IPS-11a (cell line): ENCODE data around the gene POLD3.
"Not testable (repeated sequence)": the region's sequence is repeated elsewhere in the genome, so short reads cannot be mapped to it uniquely, and the experiment has no call there.

Experiments
- H3K4me3 ChIP-seq: one replicate; pipeline ENCODE4 v1.5.1; 2013; ENCODE audit warnings: low read depth, low read length, control low read depth

The POLD3 gene

DNA sequence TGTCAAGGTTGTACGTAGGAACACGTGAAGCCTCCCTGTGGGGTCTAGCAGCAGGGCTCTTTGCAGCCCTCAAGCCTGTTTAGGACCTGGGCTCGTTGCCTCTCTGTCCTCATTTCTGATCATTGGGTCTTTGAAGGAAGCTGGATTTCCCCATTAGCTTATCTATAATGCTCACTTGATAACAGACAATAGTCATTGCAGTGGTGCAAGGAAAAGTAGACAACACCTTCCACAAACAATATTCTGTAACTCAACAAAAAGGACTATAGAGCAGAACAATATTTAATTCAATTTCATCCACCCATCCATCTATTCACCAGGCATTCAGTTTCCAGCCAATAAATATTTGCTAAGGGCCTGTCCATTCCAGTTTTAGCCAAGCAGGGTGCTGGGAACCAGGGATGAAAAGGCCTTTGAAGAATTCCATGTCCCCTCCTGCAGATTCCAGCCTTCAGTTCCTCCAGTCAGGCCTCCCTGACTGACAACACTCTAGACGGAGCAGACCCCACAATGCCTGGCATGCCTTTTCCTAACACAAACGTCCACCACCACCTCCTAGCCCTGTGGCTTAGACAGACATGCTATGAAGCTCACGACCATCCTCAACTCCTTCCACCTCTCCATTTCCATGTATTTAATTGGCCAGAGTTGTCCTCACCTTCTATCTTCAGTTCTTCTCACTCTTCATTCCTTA, 12.7 kb upstream of the POLD3 start:
- no peak overlapping the region for H3K4me3 ChIP-seq

DNA sequence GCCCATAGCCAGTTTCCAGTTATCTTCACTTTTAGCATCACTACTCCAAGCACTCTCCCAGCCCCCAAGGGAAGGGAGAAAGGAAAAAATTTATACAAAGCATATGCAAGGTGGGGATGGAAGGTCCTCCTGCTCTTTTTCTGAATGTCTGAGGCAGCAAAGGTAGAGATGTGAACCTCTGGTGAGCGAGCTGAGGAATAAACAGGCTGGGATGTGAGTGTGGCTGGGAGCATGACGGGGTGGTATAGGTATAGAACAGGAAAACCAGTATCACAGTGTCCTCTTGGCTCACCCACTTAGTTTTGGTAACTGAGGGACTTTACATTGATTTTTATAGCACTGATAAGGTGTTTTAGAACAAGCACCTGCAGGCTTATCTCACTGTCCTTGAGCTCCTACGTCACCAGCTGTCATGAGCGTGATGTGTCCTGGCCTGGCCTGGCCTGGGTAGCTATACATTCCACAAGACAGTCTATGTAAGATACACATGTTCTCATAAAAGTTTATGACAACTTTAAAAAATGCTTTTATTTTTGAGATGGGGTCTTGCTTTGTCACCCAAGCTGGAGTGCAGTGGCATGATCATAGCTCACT, 10.3 kb upstream of the POLD3 start:
- H3K4me3 ChIP-seq = no peak overlapping the region

- no peak overlapping the region for H3K4me3 ChIP-seq
These were observed 9.3 kb upstream of the POLD3 start for GRCh38 chr11:74583024-74583624.

- not testable (repeated sequence) for H3K4me3 ChIP-seq
These were observed 1.9 kb upstream of the POLD3 start for GRCh38 chr11:74590492-74590891.

GRCh38 chr11:74592063-74592440, 330 bp upstream of the POLD3 start:
- peak overlapping the region; percentile 96 for H3K4me3 ChIP-seq

- peak overlapping the region; percentile 96 for H3K4me3 ChIP-seq
These were observed 1.1 kb downstream of the POLD3 start for GRCh38 chr11:74593463-74593862.

GRCh38 chr11:74602637-74603556, 10.5 kb downstream of the POLD3 start:
- no peak overlapping the region for H3K4me3 ChIP-seq

DNA sequence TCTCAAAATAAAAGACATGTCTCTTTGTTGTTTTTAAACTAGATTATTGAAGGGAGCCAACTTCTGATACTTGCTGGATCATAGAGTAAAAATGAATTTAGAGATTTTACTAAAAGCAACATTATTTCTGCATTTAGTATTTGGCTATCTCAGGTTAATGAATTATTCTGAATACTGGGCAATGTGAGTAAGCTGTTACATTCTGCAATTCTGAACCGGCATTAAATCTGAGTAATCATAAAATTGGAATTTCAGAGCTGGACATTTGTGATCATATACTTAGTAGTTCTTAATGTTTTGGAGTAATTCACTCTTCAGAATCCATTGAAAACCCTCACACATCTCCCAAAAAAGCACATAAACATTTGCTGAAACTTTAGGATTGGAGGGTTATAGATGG, 11.5 kb downstream of the POLD3 start:
- H3K4me3 ChIP-seq = no peak overlapping the region

- H3K4me3 ChIP-seq = no peak overlapping the region
These were observed 11.9 kb downstream of the POLD3 start for GRCh38 chr11:74604311-74604710.

- H3K4me3 ChIP-seq = no peak overlapping the region
These were observed 13.0 kb downstream of the POLD3 start for GRCh38 chr11:74605403-74605802.

DNA sequence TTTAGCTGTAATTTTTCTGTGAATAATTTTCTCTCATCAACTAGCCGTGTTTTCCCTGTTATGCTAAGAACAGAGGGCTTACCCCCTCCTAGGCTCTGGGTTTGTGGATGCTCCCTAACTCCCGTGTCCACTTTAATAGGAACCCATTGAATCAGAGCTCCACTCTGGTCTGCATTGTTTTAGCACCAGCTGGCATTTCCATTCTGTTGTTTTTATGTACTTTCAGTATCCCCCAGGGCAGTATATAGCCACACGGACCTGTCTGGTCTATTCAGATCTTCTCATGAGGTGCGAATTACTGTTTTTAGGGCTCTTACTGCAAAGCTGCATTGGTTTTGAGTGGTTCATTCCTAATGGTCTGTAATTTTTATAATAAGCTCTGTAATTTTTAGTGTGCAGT, 16.0 kb downstream of the POLD3 start:
- H3K4me3 ChIP-seq = no peak overlapping the region

DNA sequence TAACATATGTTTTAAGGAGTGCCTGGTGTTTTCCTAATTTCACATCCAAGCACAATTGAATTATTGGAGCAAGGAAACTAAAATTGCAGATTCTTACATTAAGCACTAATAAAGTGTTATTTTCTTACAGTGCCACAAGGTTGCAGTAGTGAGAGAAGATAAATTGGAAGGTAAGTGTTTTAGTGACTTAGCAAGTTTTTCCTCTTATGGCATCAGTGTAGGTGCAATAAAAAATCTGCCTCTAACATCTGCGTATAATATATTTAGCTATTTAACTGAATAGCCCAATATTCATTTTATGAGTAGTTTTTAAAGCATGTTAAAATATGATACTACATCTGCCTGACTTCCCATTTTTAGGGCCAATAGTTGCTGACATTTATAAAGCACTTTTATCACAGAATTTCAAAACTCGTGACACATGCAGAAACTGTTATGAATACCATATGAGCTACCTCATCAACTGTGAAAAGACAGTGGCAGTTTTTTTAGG, 19.0 kb downstream of the POLD3 start:
- no peak overlapping the region for H3K4me3 ChIP-seq

DNA sequence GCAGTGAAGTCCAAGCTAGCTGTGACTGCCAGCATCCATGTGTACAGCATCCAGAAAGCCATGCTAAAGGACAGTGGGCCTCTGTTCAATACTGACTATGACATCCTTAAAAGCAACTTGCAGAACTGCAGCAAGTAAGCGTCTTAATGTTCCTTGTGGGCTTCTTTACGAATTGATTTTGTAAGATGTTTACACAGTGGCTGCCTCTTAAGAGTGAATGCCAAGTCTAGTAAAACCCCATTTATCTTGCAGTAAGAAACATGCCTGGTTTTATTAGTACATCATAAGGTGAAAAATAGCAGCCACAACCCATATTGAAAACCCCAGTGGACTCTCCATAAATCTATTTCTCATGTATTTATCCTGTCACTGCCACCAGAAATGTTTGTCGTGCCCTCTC, 20.5 kb downstream of the POLD3 start:
- H3K4me3 ChIP-seq = no peak overlapping the region

- H3K4me3 ChIP-seq = no peak overlapping the region
These were observed 22.9 kb downstream of the POLD3 start for GRCh38 chr11:74615311-74615710.

DNA sequence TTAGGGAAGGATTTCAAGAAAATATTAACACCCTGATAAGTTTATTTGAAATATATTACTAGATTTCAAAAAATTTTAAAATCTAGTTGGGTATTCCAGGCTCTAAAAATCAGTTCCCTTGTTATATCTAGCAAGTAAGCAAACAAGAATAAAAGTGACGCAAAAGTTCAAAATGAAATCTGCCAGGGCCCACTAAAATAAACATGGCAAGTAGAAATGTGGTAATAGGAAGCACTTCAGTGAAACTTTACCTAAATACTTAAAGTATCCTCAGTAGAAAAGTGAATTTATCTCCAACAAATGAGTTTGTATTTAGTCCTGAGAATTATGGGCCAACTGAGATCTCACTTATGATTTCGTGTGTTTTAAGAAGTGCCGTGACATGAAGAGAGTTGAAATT, 23.6 kb downstream of the POLD3 start:
- H3K4me3 ChIP-seq = no peak overlapping the region

GRCh38 chr11:74620531-74620930, 28.1 kb downstream of the POLD3 start:
- no peak overlapping the region for H3K4me3 ChIP-seq

DNA sequence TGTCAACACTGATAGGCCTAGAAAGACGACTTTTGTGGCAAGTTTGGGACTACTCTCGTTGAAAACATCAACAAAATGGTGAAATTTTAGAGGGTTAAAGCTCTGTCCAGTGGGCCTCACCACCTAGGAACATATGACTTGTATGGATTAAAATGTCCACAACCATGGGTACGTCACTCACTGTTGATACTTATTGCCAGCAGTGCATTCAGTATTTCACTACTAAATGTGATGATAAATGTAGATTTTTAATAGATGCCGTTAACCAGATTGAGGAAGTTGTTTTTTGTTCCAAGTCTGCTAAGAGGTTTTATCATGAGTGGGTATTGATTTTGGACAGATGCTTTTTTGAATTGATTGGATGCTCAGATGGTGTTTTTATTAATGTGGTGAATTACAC, 33.7 kb downstream of the POLD3 start:
- no peak overlapping the region for H3K4me3 ChIP-seq

GRCh38 chr11:74626604-74627003, 34.2 kb downstream of the POLD3 start:
- no peak overlapping the region for H3K4me3 ChIP-seq

GRCh38 chr11:74627381-74627780, 35.0 kb downstream of the POLD3 start:
- no peak overlapping the region for H3K4me3 ChIP-seq

GRCh38 chr11:74630043-74630442, 37.7 kb downstream of the POLD3 start:
- no peak overlapping the region for H3K4me3 ChIP-seq
